K562 (cell line): ENCODE data around the gene RNF214. TPM values are rescaled to one million over a fixed set of nuclear protein-coding genes. Genes with fewer than 3 reads are reported as not detected.

Source experiments
- ATAC-seq: fragments of 200-7000 bp; cut with Tn5 transposase; 3 replicates; pipeline ENCODE4 v1.9.1; 2020; ENCODE audit warnings: moderate library complexity
- BruUV-seq: library from RNA; stranded (reverse); fragments of 400-500 nt; replicated peaks from 2 replicates; lab custom pipeline; 2021; lab: Mats Ljungman, UMichigan
- CTCF ChIA-PET: fragments of 300-600 bp; formaldehyde crosslinking; extraction: SDS; loops from one replicate; lab custom pipeline; 2021; ENCODE audit warnings: low intra/inter-chr PET ratio; lab: Yijun Ruan, JAX
- POLR2A ChIA-PET: fragments of 300-600, 350-650 bp; sonication (Branson Sonifier 250); formaldehyde crosslinking; extraction: SDS; loops from one replicate; lab custom pipeline; 2021; ENCODE audit warnings: antibody characterized with exemption, inconsistent platforms; lab: Yijun Ruan, JAX
- DNase-seq, 4 experiments: peaks; one replicate each; pipeline versions ENCODE4 v3.0.0 to v3.0.0-alpha.2; 2011 to 2018; ENCODE audit warnings: low spot score in 3 of 4, mixed read lengths in 3 of 4; ENCODE audit errors: extremely low read depth in 1 of 4
- FAIRE-seq: peaks from 2 replicates; lab custom pipeline; 2011; peaks lifted over from hg19 to GRCh38; lab: Jason Lieb, UNC
- H2AFZ ChIP-seq: 2 replicates; pipeline ENCODE4 v1.6.0; 2011; ENCODE audit warnings: low read depth, low read length, control low read depth, inconsistent platforms
- H3K27ac ChIP-seq: fragments of 200-600 bp; 3 replicates; pipeline ENCODE4 v1.8.0; 2011; ENCODE audit warnings: low read depth, mild to moderate bottlenecking, control low read depth, inconsistent platforms, low read length, moderate library complexity, mixed read lengths; ENCODE audit errors: extremely low read depth
- H3K27me3 ChIP-seq, 2 experiments: fragments of 300-600 bp in 1 of 2; 2 replicates in 1 of 2; 3 replicates in 1 of 2; pipeline versions ENCODE4 v1.6.0 to v1.8.0; 2011; ENCODE audit warnings: inconsistent platforms in 2 of 2, low read length in 2 of 2, mild to moderate bottlenecking in 1 of 2, mixed read lengths in 1 of 2, moderate library complexity in 1 of 2; ENCODE audit not compliant: control insufficient read depth in 2 of 2, insufficient read depth in 2 of 2
- H3K36me3 ChIP-seq: fragments of 300-600 bp; 3 replicates; pipeline ENCODE4 v1.8.0; 2011; ENCODE audit warnings: mild to moderate bottlenecking, low read length, inconsistent platforms; ENCODE audit not compliant: control insufficient read depth, insufficient read depth
- H3K4me1 ChIP-seq, 2 experiments: fragments of 200-600 bp in 1 of 2; replicated peaks in 1 of 2; 2 replicates in 1 of 2; 3 replicates in 1 of 2; pipeline versions ENCODE4 v1.5.1 to v1.8.0; 2011; ENCODE audit warnings: inconsistent platforms in 2 of 2, low read length in 2 of 2, mild to moderate bottlenecking in 1 of 2, mixed read lengths in 1 of 2, moderate library complexity in 1 of 2; ENCODE audit not compliant: control insufficient read depth in 2 of 2, insufficient read depth in 2 of 2
- H3K4me2 ChIP-seq: 2 replicates; pipeline ENCODE4 v1.6.1; 2011; ENCODE audit warnings: low read length, control low read depth, inconsistent platforms, mixed read lengths; ENCODE audit not compliant: insufficient read depth
- H3K4me3 ChIP-seq: fragments of 200-600 bp; sonication (generic), shearing (Covaris generic); 2 replicates; pipeline ENCODE4 v1.5.1; 2016; ENCODE audit warnings: control low read depth, inconsistent platforms
- H3K79me2 ChIP-seq: fragments of 200-600 bp; 3 replicates; pipeline ENCODE4 v1.8.0; 2011; ENCODE audit warnings: low read length, inconsistent platforms; ENCODE audit not compliant: control insufficient read depth, insufficient read depth
- H3K9ac ChIP-seq, 2 experiments: 2 replicates each; pipeline versions ENCODE4 v1.6.0 to v1.6.1; 2011; ENCODE audit warnings: low read depth in 2 of 2, low read length in 2 of 2, control low read depth in 1 of 2, inconsistent platforms in 1 of 2, mild to moderate bottlenecking in 1 of 2, mixed read lengths in 1 of 2; ENCODE audit not compliant: insufficient read depth in 1 of 2
- H3K9me1 ChIP-seq: one replicate; pipeline ENCODE4 v1.6.0; 2011; ENCODE audit warnings: inconsistent platforms, mild to moderate bottlenecking, low read length, moderate library complexity; ENCODE audit not compliant: control insufficient read depth, insufficient read depth
- H3K9me3 ChIP-seq: replicated peaks from 2 replicates; pipeline ENCODE4 v1.5.1; 2011; ENCODE audit warnings: low read depth, low read length, inconsistent platforms; ENCODE audit not compliant: control insufficient read depth, insufficient read depth
- H4K20me1 ChIP-seq: replicated peaks from 2 replicates; pipeline ENCODE4 v1.6.1; 2011; ENCODE audit warnings: low read length, inconsistent platforms, mixed read lengths; ENCODE audit not compliant: control insufficient read depth, insufficient read depth
- ARID1B ChIP-seq: fragments of 450-650 bp; IDR thresholded peaks from 2 replicates; pipeline ENCODE4 v1.6.1; 2016; ENCODE audit warnings: antibody characterized with exemption, mild to moderate bottlenecking, inconsistent platforms
- ATF2 ChIP-seq: sonication (generic); formaldehyde crosslinking; IDR thresholded peaks from 2 replicates; pipeline ENCODE4 v1.8.1; 2022; ENCODE audit warnings: missing genetic modification reagents
- BRD4 ChIP-seq: fragments of 200-600 bp; sonication (generic); IDR thresholded peaks from 2 replicates; pipeline ENCODE4 v1.6.1; 2017; ENCODE audit warnings: inconsistent platforms
- FOSL1 ChIP-seq: fragments of 200-800 bp; sonication (Bioruptor generic); conservative IDR thresholded peaks from 2 replicates; pipeline ENCODE4 v1.6.1; 2016; ENCODE audit warnings: missing genetic modification characterization, missing compliant biosample characterization
- GTF2A2 ChIP-seq: IDR thresholded peaks from 2 replicates; pipeline ENCODE4 v1.6.1; 2016; ENCODE audit warnings: mild to moderate bottlenecking, missing genetic modification characterization, missing compliant biosample characterization
- KLF1 ChIP-seq: fragments of 450-650 bp; IDR thresholded peaks from 2 replicates; pipeline ENCODE4 v1.6.1; 2016; ENCODE audit warnings: missing genetic modification characterization, missing compliant biosample characterization
- PHB2 ChIP-seq: fragments of 450-650 bp; IDR thresholded peaks from 2 replicates; pipeline ENCODE4 v1.6.1; 2017; ENCODE audit warnings: low read depth
- PHF21A ChIP-seq: fragments of 450-650 bp; IDR thresholded peaks from 2 replicates; pipeline ENCODE4 v1.6.1; 2017; ENCODE audit warnings: low read depth, borderline replicate concordance
- SPI1 ChIP-seq: IDR thresholded peaks from 2 replicates; pipeline ENCODE4 v1.6.1; 2011; ENCODE audit warnings: low read depth, low read length, control low read depth, borderline replicate concordance
- TCF3 ChIP-seq: sonication (generic); formaldehyde crosslinking; IDR thresholded peaks from 2 replicates; pipeline ENCODE4 v1.4.0; 2020; ENCODE audit warnings: mild to moderate bottlenecking, missing genetic modification reagents
- ZBTB11 ChIP-seq, 3 experiments: fragments of 200-800 bp in 1 of 3; fragments of 250-450 bp in 1 of 3; fragments of 450-650 bp in 1 of 3; sonication (Bioruptor Pico) in 1 of 3; sonication (Bioruptor generic) in 1 of 3; formaldehyde crosslinking in 1 of 3; IDR thresholded peaks; 2 replicates each; pipeline versions ENCODE4 v1.6.1 to v1.8.0; 2016 to 2022; ENCODE audit warnings: mild to moderate bottlenecking in 2 of 3, missing genetic modification characterization in 2 of 3, missing compliant biosample characterization in 1 of 3, moderate library complexity in 1 of 3
- ZNF274 ChIP-seq: IDR thresholded peaks from 2 replicates; pipeline ENCODE4 v1.6.1; 2011; ENCODE audit warnings: low read depth, mild to moderate bottlenecking, low read length, moderate library complexity, borderline replicate concordance
- WGBS: fragments of 100-300 bp; shearing (Covaris generic); methylation state at CpG from one replicate; pipeline ENCODE4 v1.1.6; 2016; ENCODE audit warnings: low coverage, mixed read lengths; ENCODE audit not compliant: insufficient coverage; ENCODE audit errors: missing lambda C conversion rate; 5-methylcytosine and 5-hydroxymethylcytosine counted together
- in situ Hi-C: fragments of 300-500 bp; cut with MboI; formaldehyde crosslinking; loops from 4 replicates; pipeline ENCODE4 v1.15.0; 2018; ENCODE audit warnings: inconsistent platforms, mixed read lengths
- intact Hi-C: fragments of 100-400 bp; cut with micrococcal nuclease; formaldehyde crosslinking; loops from 2 replicates; pipeline ENCODE4 v1.14.2; 2022
- polyA plus RNA-seq, 8 experiments: library from polyadenylated mRNA; depleted of rRNA in 4 of 8; stranded (reverse) in 5 of 8; unstranded in 3 of 8; fragments of >200 nt; fragmentation: Nextera tagmentation in 2 of 8; fragmentation: Illumina TruSeq in 1 of 8; extraction: Ambion mirVana in 2 of 8; extraction: Trizol in 1 of 8; gene quantifications; 2 replicates each; pipeline versions ENCODE4 v1.2.1 to v1.2.3, GENCODE V29; 2011 to 2014; ENCODE audit warnings: inconsistent platforms in 1 of 8, missing spikeins in 1 of 8
- total RNA-seq, 7 experiments: library from RNA; depleted of rRNA in 6 of 7; stranded (reverse); fragments of >200 nt in 6 of 7; fragmentation: Illumina TruSeq in 2 of 7; extraction: Trizol in 2 of 7; gene quantifications; 2 replicates each; pipeline versions ENCODE4 v1.2.1 to v1.2.3, GENCODE V29; 2011 to 2021; ENCODE audit warnings: low replicate concordance in 1 of 7

The RNF214 gene
- total and polyA plus RNA-seq, 9 of the 15 experiments (the other 6 are each of a cell fraction or from before 2014, with no cell fraction given): 6.6 to 24.8 (median 11.9) TPM

- TF ChIP-seq ATF2 (CRISPR knock-in tag) (no peak), TCF3 (CRISPR knock-in tag) (peak; percentile 76), ZBTB11 (CRISPR knock-in tag; IDR thresholded peaks at IDR 0.05) (0 out of 6 replicates have a peak, but pooled peaks of 1 of the 3 experiments have one; percentile 40), ARID1B (peak; percentile 83)
Measured at GRCh38 chr11:117219995-117220394, 12.5 kb upstream of the RNF214 start (continued).

- H3K4me3 ChIP-seq: no peak overlapping the region
- H3K36me3 ChIP-seq: peaks cover 69% of the 10 kb centered on the region
- no peaks in the 10 kb centered on the region for H3K79me2 ChIP-seq
- intact Hi-C loops: no loop called here
- no peak overlapping the region for H2AFZ ChIP-seq
- H3K9me1 ChIP-seq: peaks cover 8% of the 10 kb centered on the region
- DNase-seq (no peak), ATAC-seq (no peak), FAIRE-seq (no peak)
- peak overlapping the region in 1 of 2 experiments; percentile 72; a peak in 2 of 4 replicates for H3K9ac ChIP-seq
- ChIA-PET CTCF (no interaction called here), POLR2A (interaction anchor here (0.6 to 3.3 kb wide), 7 partner anchors 10 to 60 kb away, joined by 3 to 20 read pairs (median 3); partner anchors contain the start of gene PCSK7)
- no TSS peak for BruUV-seq
- no peaks in the 10 kb centered on the region for H3K27me3 ChIP-seq
- no peaks in the 10 kb centered on the region for H3K9me3 ChIP-seq
- H3K4me1 ChIP-seq: peaks cover 52 to 54% of the 10 kb centered on the region in 2 experiments; a peak in 4 of 5 replicates
- in situ Hi-C loops: loop anchor here (10.0 kb wide), 1 partner anchor 336 kb away; no protein-coding TSS in a partner anchor
- no peak overlapping the region; the same call in 1 of the 3 replicates for H3K27ac ChIP-seq
- H4K20me1 ChIP-seq: peaks cover 10% of the 10 kb centered on the region
- WGBS: 91% methylated on average over 9 of the region's 9 CpGs
- TF ChIP-seq FOSL1 (no peak), GTF2A2 (tag) (no peak), PHF21A (no peak), KLF1 (tag) (no peak), BRD4 (no peak), PHB2 (no peak), ZNF274 (no peak), SPI1 (peak; percentile 8; the same call in 1 of the 2 replicates), ZBTB11 (CRISPR knock-in tag; IDR thresholded peaks at IDR 0.05) (0 out of 6 replicates have a peak, but pooled peaks of 1 of the 3 experiments have one; percentile 18)
- H3K4me2 ChIP-seq: no peak overlapping the region; the same call in 1 of the 2 replicates
Measured at GRCh38 chr11:117220568-117220967, 11.9 kb upstream of the RNF214 start.
